GM23338 (cell line): ENCODE data around the gene SEZ6L. TPM values are rescaled to one million over a fixed set of nuclear protein-coding genes. Genes with fewer than 3 reads are reported as not detected.

ENCODE experiments used
- ATAC-seq: fragments of 200-7000 bp; cut with Tn5 transposase; 3 replicates; pipeline ENCODE4 v1.9.1; 2020
- DNase-seq: peaks from one replicate; pipeline ENCODE4 v3.0.0-alpha.2; 2015; ENCODE audit warnings: low spot score
- H2AFZ ChIP-seq: fragments of 200-600 bp; sonication (generic); 2 replicates; pipeline ENCODE4 v1.8.0; 2016; ENCODE audit warnings: antibody characterized with exemption, mild to moderate bottlenecking, moderate library complexity
- H3F3A ChIP-seq: fragments of 200-600 bp; sonication (generic); replicated peaks from 2 replicates; pipeline ENCODE4 v1.8.0; 2017; ENCODE audit warnings: antibody characterized with exemption, mixed run types, low read depth
- H3K27ac ChIP-seq: fragments of 200-600 bp; sonication (generic); 2 replicates; pipeline ENCODE4 v1.6.1; 2016; ENCODE audit warnings: low read depth
- H3K27me3 ChIP-seq: fragments of 200-600 bp; sonication (generic); 2 replicates; pipeline ENCODE4 v1.8.0; 2016; ENCODE audit warnings: mild to moderate bottlenecking, mixed run types, moderate library complexity; ENCODE audit not compliant: insufficient read depth
- H3K36me3 ChIP-seq: fragments of 200-600 bp; sonication (generic); 2 replicates; pipeline ENCODE4 v1.8.0; 2016; ENCODE audit warnings: mild to moderate bottlenecking; ENCODE audit not compliant: insufficient read depth
- H3K4me1 ChIP-seq: fragments of 200-600 bp; sonication (generic); 2 replicates; pipeline ENCODE4 v1.8.0; 2016; ENCODE audit warnings: mild to moderate bottlenecking, moderate library complexity; ENCODE audit not compliant: insufficient read depth
- H3K4me2 ChIP-seq: fragments of 200-600 bp; sonication (generic); 2 replicates; pipeline ENCODE4 v1.7.1; 2017; ENCODE audit warnings: mixed run types
- H3K4me3 ChIP-seq: fragments of 200-600 bp; sonication (generic); 2 replicates; pipeline ENCODE4 v1.6.1; 2016; ENCODE audit warnings: mixed run types
- H3K79me2 ChIP-seq: fragments of 200-600 bp; sonication (generic); replicated peaks from 2 replicates; pipeline ENCODE4 v1.8.0; 2017; ENCODE audit warnings: mild to moderate bottlenecking; ENCODE audit not compliant: insufficient read depth
- H3K9me2 ChIP-seq: fragments of 200-600 bp; sonication (generic); 2 replicates; pipeline ENCODE4 v1.8.0; 2017; ENCODE audit not compliant: insufficient read depth
- H4K20me1 ChIP-seq: fragments of 200-600 bp; sonication (generic); replicated peaks from 2 replicates; pipeline ENCODE4 v1.8.0; 2017; ENCODE audit warnings: mild to moderate bottlenecking; ENCODE audit not compliant: insufficient read depth
- H3K27ac Mint-ChIP-seq: 2 replicates; pipeline ENCODE4 v1.8.0; 2020; ENCODE audit warnings: inconsistent platforms, mild to moderate bottlenecking, moderate library complexity, mixed read lengths
- H3K27me3 Mint-ChIP-seq: 3 replicates; pipeline ENCODE4 v1.8.0; 2022; ENCODE audit warnings: low read depth, mild to moderate bottlenecking, moderate library complexity, mixed read lengths, inconsistent platforms; ENCODE audit not compliant: insufficient read depth, poor library complexity
- H3K36me3 Mint-ChIP-seq: 3 replicates; pipeline ENCODE4 v1.8.0; 2021; ENCODE audit warnings: low read depth, mild to moderate bottlenecking, inconsistent platforms, moderate library complexity, mixed read lengths
- H3K4me1 Mint-ChIP-seq: 3 replicates; pipeline ENCODE4 v1.8.0; 2020; ENCODE audit warnings: mild to moderate bottlenecking, inconsistent platforms, mixed read lengths
- H3K4me3 Mint-ChIP-seq: 3 replicates; pipeline ENCODE4 v1.8.0; 2021; ENCODE audit warnings: moderate library complexity, mild to moderate bottlenecking, inconsistent platforms, mixed read lengths
- H3K9me3 Mint-ChIP-seq: 3 replicates; pipeline ENCODE4 v1.8.0; 2020; ENCODE audit warnings: moderate library complexity, mild to moderate bottlenecking, inconsistent platforms, mixed read lengths
- CREB1 ChIP-seq: fragments of 250-450 bp; sonication (Bioruptor Pico); IDR thresholded peaks from 2 replicates; pipeline ENCODE4 v1.5.0; 2020; ENCODE audit warnings: low read depth, mild to moderate bottlenecking, moderate library complexity
- EZH2 ChIP-seq: fragments of 200-600 bp; sonication (generic); IDR thresholded peaks from one replicate; pipeline ENCODE4 v1.8.0; 2017; ENCODE audit warnings: antibody characterized with exemption, mild to moderate bottlenecking, low read depth; ENCODE audit not compliant: unreplicated experiment
- EZH2phosphoT487 ChIP-seq: fragments of 200-600 bp; sonication (generic); IDR thresholded peaks from one replicate; pipeline ENCODE4 v1.8.1; 2018; ENCODE audit warnings: antibody characterized with exemption; ENCODE audit not compliant: unreplicated experiment
- JUNB ChIP-seq: IDR thresholded peaks from one replicate; pipeline ENCODE4 v1.6.1; 2016; ENCODE audit warnings: antibody characterized with exemption; ENCODE audit not compliant: unreplicated experiment
- NANOG ChIP-seq: IDR thresholded peaks from 2 replicates; pipeline ENCODE4 v1.6.1; 2016; ENCODE audit warnings: antibody characterized with exemption, borderline replicate concordance
- POLR2AphosphoS5 ChIP-seq: IDR thresholded peaks from 2 replicates; pipeline ENCODE4 v1.6.1; 2016; ENCODE audit warnings: antibody characterized with exemption, low read depth
- STAT1 ChIP-seq: IDR thresholded peaks from one replicate; pipeline ENCODE4 v1.6.1; 2016; ENCODE audit warnings: antibody characterized with exemption; ENCODE audit not compliant: unreplicated experiment
- ZNF114 ChIP-seq: fragments of 250-450 bp; sonication (Bioruptor Pico); IDR thresholded peaks from 2 replicates; pipeline ENCODE4 v1.5.0; 2020; ENCODE audit warnings: mild to moderate bottlenecking, moderate library complexity
- ZNF331 ChIP-seq: fragments of 250-450 bp; sonication (Bioruptor Pico); IDR thresholded peaks from 2 replicates; pipeline ENCODE4 v1.5.0; 2020; ENCODE audit warnings: low read depth, mild to moderate bottlenecking, moderate library complexity
- polyA plus RNA-seq: library from polyadenylated mRNA; unstranded; fragments of >200 nt; fragmentation: Nextera tagmentation; extraction: Ambion mirVana; gene quantifications from 2 replicates; pipeline ENCODE4 v1.2.1, GENCODE V29; 2016
- total RNA-seq: library from RNA; depleted of rRNA; stranded (reverse); fragments of >200 nt; shearing (Covaris generic); gene quantifications from 2 replicates; pipeline ENCODE4 v1.2.3, GENCODE V29; 2014
- TF ChIP-seq, protein P1 (sequence below), 2 experiments: fragments of 200-600 bp in 1 of 2; sonication (generic) in 1 of 2; conservative IDR thresholded peaks; 2 replicates each; pipeline versions ENCODE4 v1.5.1 to v1.6.1; 2016 to 2017; ENCODE audit warnings: antibody characterized with exemption in 2 of 2, low read depth in 2 of 2, mild to moderate bottlenecking in 2 of 2, moderate library complexity in 1 of 2
- TF ChIP-seq, protein P2 (sequence below): IDR thresholded peaks from 2 replicates; pipeline ENCODE4 v1.6.1; 2016; ENCODE audit warnings: antibody characterized with exemption
- TF ChIP-seq, protein P3 (sequence below): IDR thresholded peaks from one replicate; pipeline ENCODE4 v1.6.1; 2018; ENCODE audit warnings: antibody characterized with exemption; ENCODE audit not compliant: unreplicated experiment

The SEZ6L gene
- total and polyA plus RNA-seq, 2 experiments from 2014 or later = 0.13 to 0.24 TPM

DNA sequence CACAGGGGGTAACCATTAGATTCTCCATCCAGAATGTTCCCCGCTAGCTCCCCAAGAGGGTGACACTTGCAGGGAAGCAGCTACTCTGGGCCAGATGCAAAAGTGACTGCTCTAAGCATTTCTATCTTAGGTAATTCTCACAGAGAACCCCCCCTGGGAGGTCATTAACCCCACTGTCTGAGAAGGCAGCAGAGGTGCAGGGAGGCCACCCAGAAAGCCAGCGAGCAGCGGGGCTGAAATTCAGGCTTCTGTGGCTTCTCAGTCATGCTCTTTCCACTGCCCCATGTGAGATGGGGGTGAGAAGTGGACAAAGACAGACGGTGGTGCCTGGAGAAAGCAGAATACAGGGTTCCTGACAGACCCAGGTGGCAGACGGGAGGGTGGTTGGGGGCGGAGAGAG, 145.4 kb downstream of the SEZ6L start:
- H3F3A ChIP-seq = no peaks in the 10 kb centered on the region
- no peaks in the 10 kb centered on the region for H3K36me3 Mint-ChIP-seq
- H3K4me2 ChIP-seq = no peak overlapping the region
- no peak overlapping the region for H3K4me3 Mint-ChIP-seq
- H3K4me1 ChIP-seq = no peaks in the 10 kb centered on the region
- H3K27ac ChIP-seq = no peak overlapping the region
- H3K27ac Mint-ChIP-seq = no peak overlapping the region
- H3K4me3 ChIP-seq = no peak overlapping the region
- H2AFZ ChIP-seq = no peak overlapping the region
- H3K9me2 ChIP-seq = no peaks in the 10 kb centered on the region
- no peak for DNase-seq
- H3K4me1 Mint-ChIP-seq = peaks cover 2% of the 10 kb centered on the region; the same call in 1 of the 3 replicates
- no peaks in the 10 kb centered on the region for H3K36me3 ChIP-seq
- H3K27me3 Mint-ChIP-seq = peaks cover 6% of the 10 kb centered on the region
- TF ChIP-seq EZH2phosphoT487 = no peak
- TF ChIP-seq, protein P1, sequence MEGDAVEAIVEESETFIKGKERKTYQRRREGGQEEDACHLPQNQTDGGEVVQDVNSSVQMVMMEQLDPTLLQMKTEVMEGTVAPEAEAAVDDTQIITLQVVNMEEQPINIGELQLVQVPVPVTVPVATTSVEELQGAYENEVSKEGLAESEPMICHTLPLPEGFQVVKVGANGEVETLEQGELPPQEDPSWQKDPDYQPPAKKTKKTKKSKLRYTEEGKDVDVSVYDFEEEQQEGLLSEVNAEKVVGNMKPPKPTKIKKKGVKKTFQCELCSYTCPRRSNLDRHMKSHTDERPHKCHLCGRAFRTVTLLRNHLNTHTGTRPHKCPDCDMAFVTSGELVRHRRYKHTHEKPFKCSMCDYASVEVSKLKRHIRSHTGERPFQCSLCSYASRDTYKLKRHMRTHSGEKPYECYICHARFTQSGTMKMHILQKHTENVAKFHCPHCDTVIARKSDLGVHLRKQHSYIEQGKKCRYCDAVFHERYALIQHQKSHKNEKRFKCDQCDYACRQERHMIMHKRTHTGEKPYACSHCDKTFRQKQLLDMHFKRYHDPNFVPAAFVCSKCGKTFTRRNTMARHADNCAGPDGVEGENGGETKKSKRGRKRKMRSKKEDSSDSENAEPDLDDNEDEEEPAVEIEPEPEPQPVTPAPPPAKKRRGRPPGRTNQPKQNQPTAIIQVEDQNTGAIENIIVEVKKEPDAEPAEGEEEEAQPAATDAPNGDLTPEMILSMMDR (conservative IDR thresholded peaks at IDR 0.05; ENCODE audit: low read depth in 2 of 2) = no peak
- TF ChIP-seq ZNF331 (CRISPR knock-in tag) = no peak
- no peak for TF ChIP-seq POLR2AphosphoS5
- no peak for TF ChIP-seq STAT1
- no peak for TF ChIP-seq JUNB
- TF ChIP-seq NANOG = no peak
- TF ChIP-seq, protein P2, sequence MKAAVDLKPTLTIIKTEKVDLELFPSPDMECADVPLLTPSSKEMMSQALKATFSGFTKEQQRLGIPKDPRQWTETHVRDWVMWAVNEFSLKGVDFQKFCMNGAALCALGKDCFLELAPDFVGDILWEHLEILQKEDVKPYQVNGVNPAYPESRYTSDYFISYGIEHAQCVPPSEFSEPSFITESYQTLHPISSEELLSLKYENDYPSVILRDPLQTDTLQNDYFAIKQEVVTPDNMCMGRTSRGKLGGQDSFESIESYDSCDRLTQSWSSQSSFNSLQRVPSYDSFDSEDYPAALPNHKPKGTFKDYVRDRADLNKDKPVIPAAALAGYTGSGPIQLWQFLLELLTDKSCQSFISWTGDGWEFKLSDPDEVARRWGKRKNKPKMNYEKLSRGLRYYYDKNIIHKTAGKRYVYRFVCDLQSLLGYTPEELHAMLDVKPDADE = no peak
- no peak for TF ChIP-seq CREB1
- TF ChIP-seq, protein P3, sequence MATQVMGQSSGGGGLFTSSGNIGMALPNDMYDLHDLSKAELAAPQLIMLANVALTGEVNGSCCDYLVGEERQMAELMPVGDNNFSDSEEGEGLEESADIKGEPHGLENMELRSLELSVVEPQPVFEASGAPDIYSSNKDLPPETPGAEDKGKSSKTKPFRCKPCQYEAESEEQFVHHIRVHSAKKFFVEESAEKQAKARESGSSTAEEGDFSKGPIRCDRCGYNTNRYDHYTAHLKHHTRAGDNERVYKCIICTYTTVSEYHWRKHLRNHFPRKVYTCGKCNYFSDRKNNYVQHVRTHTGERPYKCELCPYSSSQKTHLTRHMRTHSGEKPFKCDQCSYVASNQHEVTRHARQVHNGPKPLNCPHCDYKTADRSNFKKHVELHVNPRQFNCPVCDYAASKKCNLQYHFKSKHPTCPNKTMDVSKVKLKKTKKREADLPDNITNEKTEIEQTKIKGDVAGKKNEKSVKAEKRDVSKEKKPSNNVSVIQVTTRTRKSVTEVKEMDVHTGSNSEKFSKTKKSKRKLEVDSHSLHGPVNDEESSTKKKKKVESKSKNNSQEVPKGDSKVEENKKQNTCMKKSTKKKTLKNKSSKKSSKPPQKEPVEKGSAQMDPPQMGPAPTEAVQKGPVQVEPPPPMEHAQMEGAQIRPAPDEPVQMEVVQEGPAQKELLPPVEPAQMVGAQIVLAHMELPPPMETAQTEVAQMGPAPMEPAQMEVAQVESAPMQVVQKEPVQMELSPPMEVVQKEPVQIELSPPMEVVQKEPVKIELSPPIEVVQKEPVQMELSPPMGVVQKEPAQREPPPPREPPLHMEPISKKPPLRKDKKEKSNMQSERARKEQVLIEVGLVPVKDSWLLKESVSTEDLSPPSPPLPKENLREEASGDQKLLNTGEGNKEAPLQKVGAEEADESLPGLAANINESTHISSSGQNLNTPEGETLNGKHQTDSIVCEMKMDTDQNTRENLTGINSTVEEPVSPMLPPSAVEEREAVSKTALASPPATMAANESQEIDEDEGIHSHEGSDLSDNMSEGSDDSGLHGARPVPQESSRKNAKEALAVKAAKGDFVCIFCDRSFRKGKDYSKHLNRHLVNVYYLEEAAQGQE = no peak
- TF ChIP-seq ZNF114 = no peak
- no peak for TF ChIP-seq EZH2
- H3K27me3 ChIP-seq = no peaks in the 10 kb centered on the region
- no peaks in the 10 kb centered on the region; the same call in 2 of the 3 replicates for H3K9me3 Mint-ChIP-seq
- no peaks in the 10 kb centered on the region for H3K79me2 ChIP-seq
- ATAC-seq = no peak
- H4K20me1 ChIP-seq = no peaks in the 10 kb centered on the region
